ENCODE measurements around the gene PDE9A.

- no peak for TF ChIP-seq CTCF (IDR thresholded peaks at IDR 0.05)
- TF ChIP-seq POLR2A (IDR thresholded peaks at IDR 0.05): no peak
Observed at GRCh38 chr21:42781150-42781970, 127.9 kb downstream of the PDE9A start.
